HCT116 (cell line): ENCODE measurements around the gene ZHX3.

Source experiments
- CEBPB ChIP-seq: IDR thresholded peaks from 2 replicates; pipeline ENCODE4 v1.6.1; 2012; ENCODE audit warnings: low read depth
- EGR1 ChIP-seq: IDR thresholded peaks from 2 replicates; pipeline ENCODE4 v1.6.1; 2012; ENCODE audit warnings: low read depth
- EZH2 ChIP-seq: fragments of 200-600 bp; sonication (generic); IDR thresholded peaks from 2 replicates; pipeline ENCODE4 v1.6.1; 2017; ENCODE audit warnings: antibody characterized with exemption, mixed run types
- EZH2phosphoT487 ChIP-seq: fragments of 200-600 bp; IDR thresholded peaks from 2 replicates; pipeline ENCODE4 v1.6.1; 2018; ENCODE audit warnings: antibody characterized with exemption, borderline replicate concordance
- POLR2A ChIP-seq: IDR thresholded peaks from 2 replicates; pipeline ENCODE4 v1.7.0; 2011; ENCODE audit warnings: borderline replicate concordance; ENCODE audit not compliant: insufficient read depth, insufficient read length; ENCODE audit errors: extremely low read depth
- POLR2AphosphoS5 ChIP-seq: IDR thresholded peaks from 2 replicates; pipeline ENCODE4 v1.6.1; 2011; ENCODE audit warnings: mild to moderate bottlenecking, low read depth, low read length, moderate library complexity
- ZNF274 ChIP-seq: fragments of 200-500 bp; sonication (Bioruptor generic); IDR thresholded peaks from 2 replicates; pipeline ENCODE4 v1.6.1; 2014; ENCODE audit warnings: mild to moderate bottlenecking, low read depth, low read length, inconsistent platforms
- TF ChIP-seq, protein P1 (sequence below), 3 experiments: fragments of 200-600 bp in 1 of 3; sonication (generic) in 1 of 3; IDR thresholded peaks in 2 of 3; conservative IDR thresholded peaks in 1 of 3; 2 replicates each; pipeline ENCODE4 v1.5.1; 2012 to 2017; ENCODE audit warnings: low read depth in 2 of 3, low read length in 2 of 3, antibody characterized with exemption in 1 of 3, borderline replicate concordance in 1 of 3, control low read depth in 1 of 3, mild to moderate bottlenecking in 1 of 3, mixed read lengths in 1 of 3, mixed run types in 1 of 3, moderate library complexity in 1 of 3; ENCODE audit not compliant: insufficient read depth in 1 of 3
- TF ChIP-seq, protein P2 (sequence below): IDR thresholded peaks from 2 replicates; pipeline ENCODE4 v1.6.1; 2012; ENCODE audit warnings: low read depth

DNA sequence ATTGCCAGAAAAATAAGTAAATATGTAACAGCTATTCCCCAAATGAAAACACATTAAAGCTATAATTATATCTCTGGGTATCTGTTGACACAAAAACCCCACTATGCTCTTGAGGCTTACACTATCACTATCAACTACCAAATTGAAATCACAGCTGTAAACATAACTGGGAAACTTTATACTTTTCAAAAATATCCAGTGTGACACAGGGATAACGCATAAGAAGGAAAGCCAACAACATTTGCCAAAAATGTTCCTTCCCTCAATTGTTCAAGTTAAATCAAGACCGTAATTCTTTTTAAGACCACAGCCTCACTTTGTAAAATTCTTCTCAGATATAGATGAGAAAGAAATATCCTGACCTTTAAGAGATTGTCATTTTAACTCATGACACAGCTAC is 3.1 kb downstream of the ZHX3 start:
- TF ChIP-seq CEBPB (no peak), POLR2A (no peak), ZNF274 (no peak), EZH2 (no peak), EZH2phosphoT487 (no peak), EGR1 (no peak), POLR2AphosphoS5 (no peak)
- TF ChIP-seq, protein P1, sequence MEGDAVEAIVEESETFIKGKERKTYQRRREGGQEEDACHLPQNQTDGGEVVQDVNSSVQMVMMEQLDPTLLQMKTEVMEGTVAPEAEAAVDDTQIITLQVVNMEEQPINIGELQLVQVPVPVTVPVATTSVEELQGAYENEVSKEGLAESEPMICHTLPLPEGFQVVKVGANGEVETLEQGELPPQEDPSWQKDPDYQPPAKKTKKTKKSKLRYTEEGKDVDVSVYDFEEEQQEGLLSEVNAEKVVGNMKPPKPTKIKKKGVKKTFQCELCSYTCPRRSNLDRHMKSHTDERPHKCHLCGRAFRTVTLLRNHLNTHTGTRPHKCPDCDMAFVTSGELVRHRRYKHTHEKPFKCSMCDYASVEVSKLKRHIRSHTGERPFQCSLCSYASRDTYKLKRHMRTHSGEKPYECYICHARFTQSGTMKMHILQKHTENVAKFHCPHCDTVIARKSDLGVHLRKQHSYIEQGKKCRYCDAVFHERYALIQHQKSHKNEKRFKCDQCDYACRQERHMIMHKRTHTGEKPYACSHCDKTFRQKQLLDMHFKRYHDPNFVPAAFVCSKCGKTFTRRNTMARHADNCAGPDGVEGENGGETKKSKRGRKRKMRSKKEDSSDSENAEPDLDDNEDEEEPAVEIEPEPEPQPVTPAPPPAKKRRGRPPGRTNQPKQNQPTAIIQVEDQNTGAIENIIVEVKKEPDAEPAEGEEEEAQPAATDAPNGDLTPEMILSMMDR (IDR thresholded peaks at IDR 0.05 in 2 of 3, conservative IDR thresholded peaks at IDR 0.05 in 1 of 3; ENCODE audit: borderline replicate concordance in 1 of 3, insufficient read depth in 1 of 3, low read depth in 2 of 3, low read length in 2 of 3) = no peak
- TF ChIP-seq, protein P2, sequence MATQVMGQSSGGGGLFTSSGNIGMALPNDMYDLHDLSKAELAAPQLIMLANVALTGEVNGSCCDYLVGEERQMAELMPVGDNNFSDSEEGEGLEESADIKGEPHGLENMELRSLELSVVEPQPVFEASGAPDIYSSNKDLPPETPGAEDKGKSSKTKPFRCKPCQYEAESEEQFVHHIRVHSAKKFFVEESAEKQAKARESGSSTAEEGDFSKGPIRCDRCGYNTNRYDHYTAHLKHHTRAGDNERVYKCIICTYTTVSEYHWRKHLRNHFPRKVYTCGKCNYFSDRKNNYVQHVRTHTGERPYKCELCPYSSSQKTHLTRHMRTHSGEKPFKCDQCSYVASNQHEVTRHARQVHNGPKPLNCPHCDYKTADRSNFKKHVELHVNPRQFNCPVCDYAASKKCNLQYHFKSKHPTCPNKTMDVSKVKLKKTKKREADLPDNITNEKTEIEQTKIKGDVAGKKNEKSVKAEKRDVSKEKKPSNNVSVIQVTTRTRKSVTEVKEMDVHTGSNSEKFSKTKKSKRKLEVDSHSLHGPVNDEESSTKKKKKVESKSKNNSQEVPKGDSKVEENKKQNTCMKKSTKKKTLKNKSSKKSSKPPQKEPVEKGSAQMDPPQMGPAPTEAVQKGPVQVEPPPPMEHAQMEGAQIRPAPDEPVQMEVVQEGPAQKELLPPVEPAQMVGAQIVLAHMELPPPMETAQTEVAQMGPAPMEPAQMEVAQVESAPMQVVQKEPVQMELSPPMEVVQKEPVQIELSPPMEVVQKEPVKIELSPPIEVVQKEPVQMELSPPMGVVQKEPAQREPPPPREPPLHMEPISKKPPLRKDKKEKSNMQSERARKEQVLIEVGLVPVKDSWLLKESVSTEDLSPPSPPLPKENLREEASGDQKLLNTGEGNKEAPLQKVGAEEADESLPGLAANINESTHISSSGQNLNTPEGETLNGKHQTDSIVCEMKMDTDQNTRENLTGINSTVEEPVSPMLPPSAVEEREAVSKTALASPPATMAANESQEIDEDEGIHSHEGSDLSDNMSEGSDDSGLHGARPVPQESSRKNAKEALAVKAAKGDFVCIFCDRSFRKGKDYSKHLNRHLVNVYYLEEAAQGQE = no peak
